ENCODE measurements around the gene VPS37D. TPM values are rescaled to one million over a fixed set of nuclear protein-coding genes. Genes with fewer than 3 reads are reported as not detected.

Gene VPS37D
- total and polyA plus RNA-seq, 10 of the 15 experiments (the other 5 are each of a cell fraction or from before 2014, with no cell fraction given): 0.10 to 0.45 (median 0.16) TPM; not detected in 6

DNA sequence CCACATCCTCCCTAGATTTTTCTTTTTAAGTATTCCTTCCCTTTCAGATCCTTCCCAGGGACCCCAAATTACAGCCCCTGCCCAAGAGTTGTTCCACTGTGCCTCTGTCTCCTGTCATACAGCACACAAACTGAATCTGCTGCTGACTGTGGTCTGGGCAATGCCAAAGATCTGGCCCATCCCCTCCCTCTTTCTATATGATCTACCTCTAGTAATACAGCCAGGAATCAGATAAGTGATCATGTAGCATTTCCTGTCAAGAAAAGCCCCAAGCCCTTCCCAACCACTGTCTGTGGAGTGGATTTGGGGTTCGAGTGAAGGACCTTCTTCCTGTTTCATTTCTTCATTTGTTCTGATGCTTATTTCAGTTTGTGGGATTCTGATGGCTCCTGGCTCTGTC is 45.1 kb downstream of the VPS37D start:
- no peak overlapping the region for H3K9ac ChIP-seq (ENCODE audit: control insufficient read depth, insufficient read depth, low read length)
- no peaks in the 10 kb centered on the region for H3K9me3 ChIP-seq (replicated peaks; ENCODE audit: control insufficient read depth, insufficient read depth, low read length)
- intact Hi-C loops (cut with micrococcal nuclease; ENCODE audit: unreplicated experiment): no loop called here
- H3K4me3 ChIP-seq: no peak overlapping the region
- SMC1A ChIA-PET (ENCODE audit: uncharacterized antibody, unreplicated experiment): no interaction called here
- TF ChIP-seq TAF1 (IDR thresholded peaks at IDR 0.05; ENCODE audit: borderline replicate concordance, low read depth, low read length) (no peak), CEBPB (IDR thresholded peaks at IDR 0.05; ENCODE audit: borderline replicate concordance in 1 of 2, low read depth in 2 of 2, low read length in 2 of 2) (no peak), SUPT20H (IDR thresholded peaks at IDR 0.05; ENCODE audit: borderline replicate concordance, control insufficient read depth, low read depth, low read length) (no peak), TCF7 (IDR thresholded peaks at IDR 0.05; ENCODE audit: borderline replicate concordance) (no peak), RFX5 (IDR thresholded peaks at IDR 0.05; ENCODE audit: low read depth, low read length) (no peak), MXI1 (IDR thresholded peaks at IDR 0.05; ENCODE audit: low read depth, low read length) (no peak), SMC3 (IDR thresholded peaks at IDR 0.05; ENCODE audit: borderline replicate concordance, low read length) (no peak), ZSCAN29 (IDR thresholded peaks at IDR 0.05) (no peak), HDGF (IDR thresholded peaks at IDR 0.05) (no peak), EZH2 (IDR thresholded peaks at IDR 0.05; ENCODE audit: borderline replicate concordance, control insufficient read depth, low read depth, low read length) (no peak), CHD4 (IDR thresholded peaks at IDR 0.05) (no peak), EP300 (IDR thresholded peaks at IDR 0.05; ENCODE audit: borderline replicate concordance in 1 of 2, control insufficient read depth in 1 of 2, low read depth in 2 of 2, low read length in 2 of 2) (no peak), PAX8 (IDR thresholded peaks at IDR 0.05) (no peak), KDM1A (IDR thresholded peaks at IDR 0.05; ENCODE audit: borderline replicate concordance) (no peak), BACH1 (IDR thresholded peaks at IDR 0.05; ENCODE audit: borderline replicate concordance) (no peak), TBL1XR1 (IDR thresholded peaks at IDR 0.05; ENCODE audit: low read depth, low read length) (no peak), TCF12 (IDR thresholded peaks at IDR 0.05; ENCODE audit: low read depth, low read length) (no peak), MEF2A (IDR thresholded peaks at IDR 0.05; ENCODE audit: insufficient read depth, low read depth, low read length) (no peak)
- TF ChIP-seq, protein P1, sequence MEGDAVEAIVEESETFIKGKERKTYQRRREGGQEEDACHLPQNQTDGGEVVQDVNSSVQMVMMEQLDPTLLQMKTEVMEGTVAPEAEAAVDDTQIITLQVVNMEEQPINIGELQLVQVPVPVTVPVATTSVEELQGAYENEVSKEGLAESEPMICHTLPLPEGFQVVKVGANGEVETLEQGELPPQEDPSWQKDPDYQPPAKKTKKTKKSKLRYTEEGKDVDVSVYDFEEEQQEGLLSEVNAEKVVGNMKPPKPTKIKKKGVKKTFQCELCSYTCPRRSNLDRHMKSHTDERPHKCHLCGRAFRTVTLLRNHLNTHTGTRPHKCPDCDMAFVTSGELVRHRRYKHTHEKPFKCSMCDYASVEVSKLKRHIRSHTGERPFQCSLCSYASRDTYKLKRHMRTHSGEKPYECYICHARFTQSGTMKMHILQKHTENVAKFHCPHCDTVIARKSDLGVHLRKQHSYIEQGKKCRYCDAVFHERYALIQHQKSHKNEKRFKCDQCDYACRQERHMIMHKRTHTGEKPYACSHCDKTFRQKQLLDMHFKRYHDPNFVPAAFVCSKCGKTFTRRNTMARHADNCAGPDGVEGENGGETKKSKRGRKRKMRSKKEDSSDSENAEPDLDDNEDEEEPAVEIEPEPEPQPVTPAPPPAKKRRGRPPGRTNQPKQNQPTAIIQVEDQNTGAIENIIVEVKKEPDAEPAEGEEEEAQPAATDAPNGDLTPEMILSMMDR (IDR thresholded peaks at IDR 0.05 in 2 of 3, conservative IDR thresholded peaks at IDR 0.05 in 1 of 3; ENCODE audit: control insufficient read depth in 2 of 3, extremely low read depth in 1 of 3, insufficient read depth in 1 of 3, low read depth in 3 of 3, low read length in 3 of 3): no peak
- TF ChIP-seq, protein P2, sequence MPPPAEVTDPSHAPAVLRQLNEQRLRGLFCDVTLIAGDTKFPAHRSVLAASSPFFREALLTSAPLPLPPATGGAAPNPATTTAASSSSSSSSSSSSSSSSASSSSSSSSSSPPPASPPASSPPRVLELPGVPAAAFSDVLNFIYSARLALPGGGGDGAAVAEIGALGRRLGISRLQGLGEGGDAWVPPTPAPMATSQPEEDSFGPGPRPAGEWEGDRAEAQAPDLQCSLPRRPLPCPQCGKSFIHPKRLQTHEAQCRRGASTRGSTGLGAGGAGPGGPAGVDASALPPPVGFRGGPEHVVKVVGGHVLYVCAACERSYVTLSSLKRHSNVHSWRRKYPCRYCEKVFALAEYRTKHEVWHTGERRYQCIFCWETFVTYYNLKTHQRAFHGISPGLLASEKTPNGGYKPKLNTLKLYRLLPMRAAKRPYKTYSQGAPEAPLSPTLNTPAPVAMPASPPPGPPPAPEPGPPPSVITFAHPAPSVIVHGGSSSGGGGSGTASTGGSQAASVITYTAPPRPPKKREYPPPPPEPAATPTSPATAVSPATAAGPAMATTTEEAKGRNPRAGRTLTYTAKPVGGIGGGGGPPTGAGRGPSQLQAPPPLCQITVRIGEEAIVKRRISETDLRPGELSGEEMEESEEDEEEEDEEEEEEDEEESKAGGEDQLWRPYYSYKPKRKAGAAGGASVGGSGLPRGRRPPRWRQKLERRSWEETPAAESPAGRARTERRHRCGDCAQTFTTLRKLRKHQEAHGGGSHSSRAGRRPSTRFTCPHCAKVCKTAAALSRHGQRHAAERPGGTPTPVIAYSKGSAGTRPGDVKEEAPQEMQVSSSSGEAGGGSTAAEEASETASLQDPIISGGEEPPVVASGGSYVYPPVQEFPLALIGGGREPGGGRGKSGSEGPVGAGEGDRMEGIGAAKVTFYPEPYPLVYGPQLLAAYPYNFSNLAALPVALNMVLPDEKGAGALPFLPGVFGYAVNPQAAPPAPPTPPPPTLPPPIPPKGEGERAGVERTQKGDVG (CRISPR knock-in tag; IDR thresholded peaks at IDR 0.05): no peak
- BruUV-seq (replicated peaks): no TSS peak
- no peaks in the 10 kb centered on the region for H3K36me3 ChIP-seq (ENCODE audit: control insufficient read depth in 2 of 2, insufficient read depth in 2 of 2, low read length in 1 of 2)
- H3K4me2 ChIP-seq (ENCODE audit: control insufficient read depth, insufficient read depth): no peak overlapping the region
- H4K20me1 ChIP-seq (ENCODE audit: control insufficient read depth, insufficient read depth): 0 out of 2 replicates have a peak, but pooled peaks cover 4% of the 10 kb centered on the region
- FAIRE-seq (no peak), ATAC-seq (no peak), DNase-seq (ENCODE audit: low read depth, low spot score) (no peak)
- CTCF ChIA-PET: interaction anchor here (2.5 kb wide), 1 partner anchor 10 kb away, joined by 6 read pairs; no protein-coding TSS in a partner anchor
- POLR2A ChIA-PET: interaction anchor here (0.5 kb wide), 1 partner anchor 1334 kb away, joined by 4 read pairs; no protein-coding TSS in a partner anchor
- H3K27me3 ChIP-seq (replicated peaks in 1 of 2; ENCODE audit: control insufficient read depth in 2 of 2, insufficient read depth in 2 of 2, low read length in 1 of 2): no peaks in the 10 kb centered on the region
- H3K27ac ChIP-seq (ENCODE audit: control insufficient read depth, insufficient read depth): no peak overlapping the region
- no peaks in the 10 kb centered on the region for H3K79me2 ChIP-seq (ENCODE audit: control insufficient read depth, insufficient read depth, low read length)
- in situ Hi-C loops (cut with MboI): no loop called here
- WGBS (ENCODE audit: insufficient coverage, insufficient replicate concordance, low lambda C conversion rate, missing lambda C conversion rate): 0% methylated on average over 1 of the region's 1 CpG
- H3K4me1 ChIP-seq (ENCODE audit: control insufficient read depth, insufficient read depth, low read length): peaks cover 5% of the 10 kb centered on the region
- RAD21 ChIA-PET (ENCODE audit: unreplicated experiment): no interaction called here
- no peak overlapping the region for H2AFZ ChIP-seq (ENCODE audit: control insufficient read depth, low read depth, low read length)

All from GM12878 (cell line).